Loucy (cell line): ENCODE results near the gene SIAH3.

Source experiments
- H2AFZ ChIP-seq: fragments of 200-600 bp; sonication (generic); 2 replicates; pipeline ENCODE4 v1.6.0; 2016; ENCODE audit warnings: antibody characterized with exemption, mild to moderate bottlenecking, low read length, moderate library complexity
- H3F3A ChIP-seq: fragments of 200-600 bp; 2 replicates; pipeline ENCODE4 v1.6.0; 2016; ENCODE audit warnings: antibody characterized with exemption, low read depth, mild to moderate bottlenecking
- H3K27me3 ChIP-seq: fragments of 200-600 bp; sonication (generic); 2 replicates; pipeline ENCODE4 v1.6.1; 2014; ENCODE audit warnings: low read length, mild to moderate bottlenecking; ENCODE audit not compliant: insufficient read depth, poor library complexity, severe bottlenecking
- H3K36me3 ChIP-seq: fragments of 200-600 bp; sonication (generic); 2 replicates; pipeline ENCODE4 v1.6.1; 2016; ENCODE audit warnings: low read length; ENCODE audit not compliant: insufficient read depth
- H3K4me1 ChIP-seq: fragments of 200-600 bp; sonication (generic); 2 replicates; pipeline ENCODE4 v1.5.1; 2014; ENCODE audit warnings: low read length, mild to moderate bottlenecking; ENCODE audit not compliant: insufficient read depth, poor library complexity, severe bottlenecking
- H3K4me2 ChIP-seq: fragments of 200-600 bp; sonication (generic); 2 replicates; pipeline ENCODE4 v1.6.0; 2014; ENCODE audit warnings: antibody characterized with exemption, low read length, low read depth, mild to moderate bottlenecking; ENCODE audit not compliant: poor library complexity, severe bottlenecking
- H3K4me3 ChIP-seq: fragments of 200-600 bp; sonication (generic); 2 replicates; pipeline ENCODE4 v1.5.1; 2014; ENCODE audit warnings: low read length, mild to moderate bottlenecking, mixed read lengths; ENCODE audit not compliant: poor library complexity, severe bottlenecking
- H3K79me2 ChIP-seq: fragments of 200-600 bp; sonication (generic); 2 replicates; pipeline ENCODE4 v1.6.1; 2014; ENCODE audit warnings: low read length; ENCODE audit not compliant: insufficient read depth
- H3K9ac ChIP-seq: fragments of 200-600 bp; sonication (generic); 2 replicates; pipeline ENCODE4 v1.6.0; 2014; ENCODE audit warnings: mild to moderate bottlenecking, low read depth, low read length, moderate library complexity; ENCODE audit not compliant: poor library complexity, severe bottlenecking
- H3K9me2 ChIP-seq: fragments of 200-600 bp; sonication (generic); replicated peaks from 2 replicates; pipeline ENCODE4 v1.6.1; 2016; ENCODE audit warnings: low read depth, low read length, mixed read lengths
- H3K9me3 ChIP-seq: fragments of 200-600 bp; sonication (generic); 2 replicates; pipeline ENCODE4 v1.6.1; 2014; ENCODE audit warnings: mild to moderate bottlenecking, antibody characterized with exemption, low read length, low read depth; ENCODE audit not compliant: insufficient read depth
- H4K20me1 ChIP-seq: fragments of 200-600 bp; sonication (generic); 2 replicates; pipeline ENCODE4 v1.6.0; 2014; ENCODE audit warnings: antibody characterized with exemption, low read length, mild to moderate bottlenecking; ENCODE audit not compliant: insufficient read depth, poor library complexity, severe bottlenecking
- CTCF ChIP-seq: fragments of 200-600 bp; sonication (generic); conservative IDR thresholded peaks from 2 replicates; pipeline ENCODE4 v1.5.1; 2014; ENCODE audit warnings: mild to moderate bottlenecking, antibody characterized with exemption, low read length
- EZH2phosphoT487 ChIP-seq: fragments of 200-600 bp; IDR thresholded peaks from 2 replicates; pipeline ENCODE4 v1.6.1; 2018; ENCODE audit warnings: antibody characterized with exemption, mild to moderate bottlenecking, moderate library complexity, borderline replicate concordance

Gene SIAH3

GRCh38 chr13:45728759-45729158 is 122.8 kb downstream of the SIAH3 start:
- Histone ChIP-seq H3K79me2 (no peaks in the 10 kb centered on the region), H3K9me2 (no peaks in the 10 kb centered on the region), H2AFZ (peak overlapping the region; percentile 85), H3K9ac (no peak overlapping the region), H3K4me2 (no peak overlapping the region), H3K9me3 (no peaks in the 10 kb centered on the region), H4K20me1 (no peaks in the 10 kb centered on the region), H3K4me3 (no peak overlapping the region), H3K36me3 (no peaks in the 10 kb centered on the region), H3K27me3 (no peaks in the 10 kb centered on the region), H3K4me1 (no peaks in the 10 kb centered on the region), H3F3A (no peaks in the 10 kb centered on the region)
- TF ChIP-seq EZH2phosphoT487 (no peak), CTCF (peak; percentile 75)
